ENCODE measurements around the gene DBF4B. TPM values are rescaled to one million over a fixed set of nuclear protein-coding genes. Genes with fewer than 3 reads are reported as not detected.

The DBF4B gene, protein sequence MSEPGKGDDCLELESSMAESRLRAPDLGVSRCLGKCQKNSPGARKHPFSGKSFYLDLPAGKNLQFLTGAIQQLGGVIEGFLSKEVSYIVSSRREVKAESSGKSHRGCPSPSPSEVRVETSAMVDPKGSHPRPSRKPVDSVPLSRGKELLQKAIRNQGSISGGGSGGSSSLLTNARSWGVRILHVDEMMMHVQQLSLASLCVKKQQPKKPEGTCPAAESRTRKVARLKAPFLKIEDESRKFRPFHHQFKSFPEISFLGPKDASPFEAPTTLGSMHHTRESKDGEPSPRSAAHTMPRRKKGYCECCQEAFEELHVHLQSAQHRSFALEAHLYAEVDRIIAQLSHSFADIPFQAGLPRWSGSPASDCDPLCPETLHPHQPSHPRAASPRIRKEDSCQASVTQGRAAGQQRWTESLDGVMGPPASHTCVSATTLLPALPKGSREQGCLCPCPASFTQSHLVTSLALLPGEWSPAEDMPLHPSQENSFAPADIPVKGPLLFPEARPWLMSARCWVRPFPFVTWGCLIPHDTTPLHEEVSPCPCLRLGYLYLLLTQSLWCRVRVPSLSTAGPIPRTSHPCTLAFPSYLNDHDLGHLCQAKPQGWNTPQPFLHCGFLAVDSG
- 10 to 100 TPM in 1 of 4 donors, 1 to 10 TPM in 3; 6.0 to 19.0 (median 6.2) TPM for total RNA-seq

DNA sequence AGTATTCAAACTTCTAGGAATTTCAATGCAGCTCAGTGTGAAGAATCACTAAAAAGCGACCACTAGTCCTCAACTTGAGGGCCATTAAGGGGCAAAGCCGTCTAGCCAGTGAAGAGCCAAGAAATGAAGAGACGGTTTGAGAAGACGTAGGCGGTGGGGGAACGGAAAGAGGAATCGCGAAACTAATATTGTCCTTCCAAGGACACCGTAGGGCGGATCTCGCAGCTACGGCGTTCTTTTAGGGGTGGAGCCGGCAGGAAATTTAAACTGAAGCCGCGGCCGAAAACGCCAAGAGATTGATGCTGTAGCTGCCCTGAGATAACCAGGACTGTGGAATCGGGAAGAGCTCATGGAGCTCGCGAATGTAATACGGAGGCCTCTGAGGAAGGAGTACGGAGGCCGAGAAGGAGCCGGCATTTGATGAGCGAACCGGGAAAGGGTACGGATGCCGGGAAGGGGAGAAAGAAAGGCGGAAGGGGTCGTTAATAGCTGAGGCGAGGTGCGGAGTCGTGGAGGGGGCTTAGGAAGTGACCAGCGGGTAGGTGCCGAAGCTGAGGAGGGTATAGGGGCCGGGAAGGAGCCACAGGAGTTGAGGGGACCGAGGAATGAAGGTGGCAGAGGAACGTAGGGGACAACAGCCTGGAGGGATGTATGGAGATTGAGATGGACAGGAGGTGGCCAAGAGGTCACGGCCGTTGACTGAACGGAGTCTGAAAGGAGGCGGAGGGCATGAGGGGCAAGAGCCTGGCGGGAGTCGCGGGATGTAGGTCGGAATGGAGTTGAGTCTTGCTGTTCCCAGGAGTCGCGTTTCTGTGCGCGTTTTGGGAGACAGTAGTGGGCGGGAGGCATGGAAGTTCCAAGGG lies at the start of gene DBF4B:
TSS of gene DBF4B (plus strand) at position 265 of the 863 bp plus-strand sequence. CDS start at position 421, 156 bp downstream.
- DNase-seq (ENCODE audit: low spot score in 2 of 2): peak; percentile 28 to 85

DNA sequence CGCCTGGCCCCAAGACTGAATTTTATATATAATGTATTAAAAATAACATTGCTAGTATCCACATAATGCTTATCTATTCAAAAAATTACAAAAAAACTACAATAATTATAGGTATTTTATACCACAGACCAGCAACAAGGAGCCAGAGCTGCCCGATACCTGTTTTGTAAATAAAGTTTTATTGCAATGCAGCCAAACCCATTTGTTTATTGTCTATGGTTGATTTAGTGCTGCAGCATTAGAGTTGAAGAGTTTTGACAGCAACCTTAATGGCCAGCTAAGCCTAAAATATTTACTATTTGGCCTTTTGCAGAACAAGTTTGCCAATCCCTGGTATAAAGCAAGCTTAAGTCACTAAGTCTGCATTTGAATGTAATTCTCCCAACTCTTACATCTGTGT lies 46.6 kb upstream of the DBF4B start:
- no peak overlapping the region for H3K4me3 ChIP-seq
- WGBS, 2 donors: 82 to 91% methylated on average over 2 of the region's 2 CpGs
- H3K27ac ChIP-seq: no peak overlapping the region
- no peak for DNase-seq (ENCODE audit: low spot score in 2 of 2)
- peaks cover 0 to 16% of the 10 kb centered on the region in 2 donors for H3K27me3 ChIP-seq
- no peaks in the 10 kb centered on the region for H3K36me3 ChIP-seq
- TF ChIP-seq, protein P1, sequence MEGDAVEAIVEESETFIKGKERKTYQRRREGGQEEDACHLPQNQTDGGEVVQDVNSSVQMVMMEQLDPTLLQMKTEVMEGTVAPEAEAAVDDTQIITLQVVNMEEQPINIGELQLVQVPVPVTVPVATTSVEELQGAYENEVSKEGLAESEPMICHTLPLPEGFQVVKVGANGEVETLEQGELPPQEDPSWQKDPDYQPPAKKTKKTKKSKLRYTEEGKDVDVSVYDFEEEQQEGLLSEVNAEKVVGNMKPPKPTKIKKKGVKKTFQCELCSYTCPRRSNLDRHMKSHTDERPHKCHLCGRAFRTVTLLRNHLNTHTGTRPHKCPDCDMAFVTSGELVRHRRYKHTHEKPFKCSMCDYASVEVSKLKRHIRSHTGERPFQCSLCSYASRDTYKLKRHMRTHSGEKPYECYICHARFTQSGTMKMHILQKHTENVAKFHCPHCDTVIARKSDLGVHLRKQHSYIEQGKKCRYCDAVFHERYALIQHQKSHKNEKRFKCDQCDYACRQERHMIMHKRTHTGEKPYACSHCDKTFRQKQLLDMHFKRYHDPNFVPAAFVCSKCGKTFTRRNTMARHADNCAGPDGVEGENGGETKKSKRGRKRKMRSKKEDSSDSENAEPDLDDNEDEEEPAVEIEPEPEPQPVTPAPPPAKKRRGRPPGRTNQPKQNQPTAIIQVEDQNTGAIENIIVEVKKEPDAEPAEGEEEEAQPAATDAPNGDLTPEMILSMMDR (IDR thresholded peaks at IDR 0.05): no peak
- no peak for TF ChIP-seq EP300 (IDR thresholded peaks at IDR 0.05)
- no peak for TF ChIP-seq POLR2A (IDR thresholded peaks at IDR 0.05)
- H3K9me3 ChIP-seq: peaks cover 0 to 3% (median 0%) of the 10 kb centered on the region in 4 donors
- peaks cover 0 to 3% (median 0%) of the 10 kb centered on the region in 4 donors for H3K4me1 ChIP-seq

More for the DNA sequence above, at the start of gene DBF4B:
- Histone ChIP-seq H3K27ac (peak within 1 kb of the TSS in 3 of 4 donors; percentile 39 to 87 (median 50)), H3K4me1 (peaks cover 0 to 21% (median 5%) of the 10 kb centered on the region in 4 donors), H3K9me3 (no peaks in the 10 kb centered on the region), H3K4me3 (peak within 1 kb of the TSS; percentile 64 to 92 (median 72)), H3K27me3 (no peaks in the 10 kb centered on the region), H3K36me3 (peaks cover 0 to 1% (median 0%) of the 10 kb centered on the region in 3 donors)
- TF ChIP-seq POLR2A (IDR thresholded peaks at IDR 0.05) (peak in 1 of 2 donors; percentile 28), EP300 (IDR thresholded peaks at IDR 0.05) (peak; percentile 50 to 91)
- TF ChIP-seq, protein P1 (IDR thresholded peaks at IDR 0.05): peak in 2 of 5 experiments; percentile 46 to 61
- 0 to 1% methylated on average over 52 of the region's 52 CpGs for WGBS, 2 donors

DNA sequence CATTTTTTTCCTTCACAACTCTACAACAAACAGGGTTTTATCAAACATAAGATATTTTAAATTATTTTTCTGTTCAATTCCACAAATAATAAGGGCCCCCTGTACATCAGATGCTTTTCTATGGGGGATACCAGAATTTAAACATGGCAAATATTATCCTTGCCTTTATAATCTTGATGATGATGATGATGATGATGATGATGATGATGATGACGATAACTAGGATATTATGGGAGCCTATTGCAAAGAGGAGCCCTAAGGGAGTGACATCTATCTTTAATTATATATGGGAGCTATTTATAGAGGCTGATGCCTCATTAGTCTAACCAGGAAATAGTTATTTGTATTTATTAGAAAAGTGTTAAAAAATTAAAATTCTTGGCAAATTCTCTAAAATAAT lies 45.4 kb upstream of the DBF4B start:
- no peaks in the 10 kb centered on the region for H3K9me3 ChIP-seq
- TF ChIP-seq, protein P1 (IDR thresholded peaks at IDR 0.05): no peak
- TF ChIP-seq POLR2A (IDR thresholded peaks at IDR 0.05) (no peak), EP300 (IDR thresholded peaks at IDR 0.05) (no peak)
- peaks cover 0 to 6% of the 10 kb centered on the region in 2 donors for H3K27me3 ChIP-seq
- 74 to 77% methylated on average over 1 of the region's 1 CpG for WGBS, 2 donors
- no peaks in the 10 kb centered on the region for H3K4me1 ChIP-seq
- H3K36me3 ChIP-seq: no peaks in the 10 kb centered on the region
- H3K27ac ChIP-seq: no peak overlapping the region
- no peak overlapping the region for H3K4me3 ChIP-seq
- no peak for DNase-seq (ENCODE audit: low spot score in 2 of 2)

DNA sequence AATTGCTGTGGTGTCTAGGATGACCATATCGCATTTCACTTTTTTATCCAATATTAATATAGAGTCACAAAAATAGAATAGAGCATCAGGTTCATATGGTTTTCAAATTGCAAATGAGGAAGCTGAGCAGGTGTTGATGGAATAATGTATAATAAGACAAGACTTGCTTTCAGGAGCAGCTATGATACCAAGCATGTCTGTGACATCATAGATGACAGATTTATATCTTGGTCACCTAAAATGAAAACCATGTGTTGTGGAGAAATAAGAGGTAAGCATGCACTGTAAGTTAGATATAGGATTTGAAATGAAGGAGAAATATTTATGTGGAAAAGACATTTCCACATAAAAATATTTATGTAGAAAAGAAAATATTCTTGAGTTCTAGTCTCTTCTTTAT lies 43.6 kb upstream of the DBF4B start:
- no peaks in the 10 kb centered on the region for H3K4me1 ChIP-seq
- H3K9me3 ChIP-seq: no peaks in the 10 kb centered on the region
- no peaks in the 10 kb centered on the region for H3K27me3 ChIP-seq
- no peak for DNase-seq (ENCODE audit: low spot score in 2 of 2)
- no peaks in the 10 kb centered on the region for H3K36me3 ChIP-seq
- no peak overlapping the region for H3K27ac ChIP-seq
- TF ChIP-seq, protein P1 (IDR thresholded peaks at IDR 0.05): no peak
- TF ChIP-seq EP300 (IDR thresholded peaks at IDR 0.05) (no peak), POLR2A (IDR thresholded peaks at IDR 0.05) (no peak)
- WGBS, 2 donors: 87 to 93% methylated on average over 1 of the region's 1 CpG
- H3K4me3 ChIP-seq: no peak overlapping the region

Data from tibial nerve (tissue), 4 donors.